UCSD-AML1 (cell line): ENCODE results near the gene S100A7.
"Not testable (repeated sequence)": the region's sequence is repeated elsewhere in the genome, so short reads cannot be mapped to it uniquely, and the experiment has no call there.

Experiments
- DNase-seq: peaks from one replicate; lab custom pipeline; 2025; ENCODE audit not compliant: unreplicated experiment; lab: John Stamatoyannopoulos, UW

Gene S100A7

GRCh38 chr1:153478047-153478691 lies 17.7 kb upstream of the S100A7 start:
- no peak for DNase-seq

DNA sequence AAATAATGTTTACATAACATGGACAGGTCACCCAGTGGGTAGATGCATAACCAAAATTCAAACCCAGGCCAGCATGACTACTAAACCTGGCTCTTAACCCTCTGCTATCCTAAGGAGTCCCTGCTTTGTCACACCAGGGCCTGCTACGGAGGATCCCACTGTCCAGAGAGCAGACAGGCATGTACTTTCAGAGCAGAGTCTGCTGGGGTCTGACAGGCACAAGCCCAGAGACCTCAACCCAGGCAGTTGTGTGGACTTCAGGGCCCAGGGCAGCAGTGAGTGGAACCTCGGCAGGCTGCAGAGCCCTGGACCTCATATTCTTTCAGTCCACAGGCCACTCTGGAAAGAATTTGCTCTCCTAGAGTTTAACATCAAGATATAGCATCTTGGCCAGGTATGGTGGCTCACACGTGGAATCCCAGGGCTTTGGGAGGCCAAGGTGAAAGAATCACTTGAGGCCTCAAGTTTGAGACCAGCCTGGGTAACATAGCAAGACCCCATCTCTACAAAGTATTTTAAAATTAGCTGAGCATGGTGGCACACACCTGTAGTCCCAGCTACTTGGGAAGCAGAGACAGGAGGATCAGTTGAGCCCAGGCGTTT lies 16.1 kb upstream of the S100A7 start:
- DNase-seq = no peak

GRCh38 chr1:153475282-153475681 lies 14.8 kb upstream of the S100A7 start:
- DNase-seq = no peak

DNA sequence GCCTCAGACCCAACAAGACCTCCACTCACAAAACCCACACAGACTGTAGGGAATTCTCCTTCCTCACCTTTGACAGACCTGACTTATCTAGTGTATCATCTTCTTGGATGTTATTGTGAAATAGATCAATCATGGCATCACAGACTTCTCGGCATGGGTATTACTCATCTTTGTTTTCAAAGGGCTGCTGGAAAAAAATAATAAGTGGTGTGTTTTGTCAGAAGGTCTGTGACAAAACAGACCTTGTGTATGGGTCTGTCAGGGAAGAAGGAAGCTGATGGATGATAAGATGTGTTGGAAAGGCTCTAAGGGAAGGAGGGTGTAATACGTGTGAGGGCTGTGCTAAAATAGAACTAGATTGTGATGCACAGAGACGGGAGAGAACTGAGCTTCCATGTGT lies 13.9 kb upstream of the S100A7 start:
- no peak for DNase-seq

- DNase-seq = no peak
Observed at GRCh38 chr1:153470707-153471106, 10.3 kb upstream of the S100A7 start.

GRCh38 chr1:153466908-153467307 lies 6.5 kb upstream of the S100A7 start:
- DNase-seq = no peak

DNA sequence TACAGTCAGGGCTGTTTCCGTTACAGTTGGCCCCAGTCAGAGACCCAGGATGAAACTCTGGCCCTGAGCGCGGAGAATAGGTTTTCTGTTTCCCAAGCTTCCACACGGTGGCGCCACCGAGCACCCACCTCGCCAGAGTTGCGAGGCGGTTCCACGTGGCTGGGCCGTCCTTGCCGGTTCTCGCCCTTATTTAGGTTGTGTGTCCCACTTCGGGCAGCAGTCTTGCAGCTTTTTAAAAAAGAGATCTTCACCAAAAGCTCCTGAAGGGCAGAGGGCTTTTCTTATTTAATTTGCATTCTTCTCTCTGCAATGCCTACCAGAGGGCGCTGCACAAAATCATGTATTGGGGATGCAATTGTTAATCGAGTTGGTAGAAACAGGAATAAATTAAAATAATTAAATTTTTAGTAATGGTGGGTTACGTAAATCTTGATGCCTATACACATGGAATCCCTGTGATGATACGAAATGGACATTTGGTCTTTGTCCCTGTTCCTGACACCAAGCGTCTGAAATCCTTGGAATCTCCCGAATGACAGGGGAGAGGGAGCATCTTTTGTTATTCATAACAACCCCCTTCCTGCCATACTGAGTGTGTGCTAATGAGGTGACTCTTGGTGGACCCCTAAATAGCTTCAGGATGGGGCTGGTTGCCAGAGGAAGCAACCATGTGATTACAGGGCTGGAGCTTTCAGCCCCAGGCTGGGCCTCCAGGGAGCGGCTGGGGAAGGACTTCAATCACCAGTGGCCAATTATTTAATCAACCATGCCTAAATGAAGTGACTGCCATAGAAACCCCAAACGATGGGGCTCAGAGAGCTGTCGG lies 5.6 kb upstream of the S100A7 start:
- peak; percentile 54 for DNase-seq

DNA sequence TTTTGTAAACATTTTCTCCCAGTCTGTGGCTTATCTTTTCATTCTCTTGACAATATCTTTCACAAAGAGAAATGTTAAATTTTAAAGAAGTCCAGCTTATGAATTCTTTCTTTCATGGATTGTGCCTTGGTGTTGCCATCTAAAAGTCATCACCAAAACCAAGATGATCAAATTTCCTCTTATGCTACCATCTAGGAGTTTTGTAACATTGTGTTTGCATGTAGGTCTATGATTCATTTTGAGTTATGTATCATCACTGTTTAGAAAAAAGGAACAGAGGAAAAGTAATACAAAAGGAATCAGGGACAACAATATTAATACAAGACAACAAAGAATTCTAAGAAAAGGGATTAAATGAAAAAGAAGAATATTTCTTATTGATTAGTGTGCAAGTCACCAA lies 2.3 kb upstream of the S100A7 start:
- DNase-seq = not testable (repeated sequence)

- DNase-seq = no peak
Observed at GRCh38 chr1:153459655-153460054, 796 bp downstream of the S100A7 start.

GRCh38 chr1:153456396-153456795 lies 4.1 kb downstream of the S100A7 start:
- no peak for DNase-seq

DNA sequence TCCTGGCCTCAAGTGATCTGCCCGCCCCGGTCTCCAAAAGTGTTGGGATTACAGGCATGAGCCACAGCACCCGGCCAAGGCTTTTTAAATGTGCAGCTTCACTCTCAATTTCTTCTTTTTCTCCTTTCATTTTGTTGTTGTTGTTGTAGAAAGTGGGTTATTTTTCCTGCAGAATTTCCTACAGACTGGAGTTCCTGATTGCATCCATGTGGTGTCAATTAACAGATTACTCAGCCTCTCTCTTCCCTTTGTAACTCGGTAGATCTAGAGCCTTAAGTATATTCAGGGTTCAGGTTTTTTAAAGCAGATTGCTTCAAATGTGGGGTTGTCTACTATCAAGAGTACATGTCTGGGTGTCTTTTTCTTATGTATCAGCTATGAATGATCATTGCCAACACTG lies 11.6 kb downstream of the S100A7 start:
- not testable (repeated sequence) for DNase-seq

GRCh38 chr1:153447498-153448170 lies 12.8 kb downstream of the S100A7 start:
- DNase-seq = no peak

DNA sequence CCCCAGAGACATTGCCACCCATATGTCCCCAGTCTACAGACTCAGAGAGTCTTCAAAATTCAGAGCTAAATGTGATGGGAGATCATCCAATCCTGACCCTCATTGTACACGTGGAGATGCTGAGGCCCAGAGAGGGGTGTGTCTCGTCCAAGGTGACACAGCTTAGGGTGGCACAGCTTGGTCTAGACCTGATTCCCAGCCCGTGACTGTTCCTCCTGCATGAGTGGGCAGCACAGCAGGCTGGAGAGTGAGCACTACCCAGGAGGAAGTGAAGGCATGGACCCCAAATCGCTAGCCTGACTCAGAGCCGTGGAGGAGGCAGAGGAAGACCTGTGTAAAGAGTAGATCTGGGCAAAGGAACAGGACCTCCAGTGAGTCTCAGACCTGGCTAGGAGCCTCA lies 16.4 kb downstream of the S100A7 start:
- no peak for DNase-seq

GRCh38 chr1:153443486-153443885 lies 17.0 kb downstream of the S100A7 start:
- no peak for DNase-seq

DNA sequence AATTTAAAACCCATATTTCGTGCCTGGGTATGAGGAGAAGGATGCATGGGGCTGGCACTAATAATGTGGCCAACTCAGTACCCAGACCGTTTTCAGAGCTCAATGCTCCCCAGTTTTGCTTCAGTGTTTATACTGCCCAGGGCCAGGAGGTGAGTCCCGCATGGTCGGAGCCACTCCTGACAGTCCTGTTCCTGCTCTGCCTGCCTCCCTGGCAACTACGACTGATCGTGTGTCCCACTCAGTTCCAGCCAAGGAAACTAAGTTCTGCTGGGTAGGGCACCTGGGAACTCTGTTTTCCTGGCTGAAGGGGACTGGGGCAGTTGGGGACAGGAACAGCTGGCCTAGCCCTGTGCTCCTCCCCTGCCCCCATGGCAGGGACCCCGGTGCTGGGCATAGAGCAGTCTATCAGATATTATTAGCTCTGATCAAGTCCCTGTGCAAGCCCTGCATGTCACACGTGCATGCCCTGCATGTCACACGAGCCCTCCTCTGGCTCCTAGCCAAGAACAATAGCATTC lies 19.2 kb downstream of the S100A7 start:
- no peak for DNase-seq

DNA sequence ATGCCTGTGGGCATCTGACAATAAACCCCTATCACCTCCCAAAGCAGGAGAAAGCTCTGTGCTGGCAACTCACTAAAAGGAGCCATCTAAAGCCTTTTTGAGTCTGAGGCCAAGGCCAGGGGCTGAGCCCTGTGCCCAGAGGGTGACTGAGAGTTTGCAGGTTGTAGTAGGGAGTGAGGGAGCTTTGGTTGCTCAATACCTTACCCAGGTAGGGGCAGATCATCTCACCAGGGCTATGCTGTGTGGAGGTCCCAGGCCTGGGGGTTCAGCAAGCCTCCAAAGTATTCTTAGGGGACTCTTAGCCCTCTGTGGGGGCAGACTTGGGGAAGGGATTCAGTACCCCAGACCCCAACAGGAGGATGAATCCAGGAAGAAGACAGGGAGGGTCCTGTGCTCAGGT lies 21.2 kb downstream of the S100A7 start:
- DNase-seq = no peak

DNA sequence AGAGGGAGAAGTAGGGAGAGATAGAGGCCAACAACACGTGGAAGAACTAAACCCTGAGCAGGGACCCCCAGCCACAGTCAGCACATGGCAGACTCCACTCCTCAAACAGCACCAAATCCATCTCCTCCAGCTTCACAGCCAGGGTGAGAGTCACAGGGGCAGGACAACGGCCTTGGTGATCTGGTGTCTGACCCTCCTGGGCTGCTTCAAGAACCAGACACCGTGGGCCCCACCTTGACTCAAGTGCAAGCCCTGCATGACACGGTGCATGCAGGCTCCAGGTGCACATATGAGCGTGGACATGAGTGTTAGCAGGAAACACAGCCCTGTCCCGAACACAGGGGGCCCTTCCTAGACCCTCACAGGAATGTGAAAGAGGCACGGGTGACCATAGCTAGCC lies 21.9 kb downstream of the S100A7 start:
- no peak for DNase-seq

GRCh38 chr1:153437236-153437635 lies 23.2 kb downstream of the S100A7 start:
- no peak for DNase-seq

DNA sequence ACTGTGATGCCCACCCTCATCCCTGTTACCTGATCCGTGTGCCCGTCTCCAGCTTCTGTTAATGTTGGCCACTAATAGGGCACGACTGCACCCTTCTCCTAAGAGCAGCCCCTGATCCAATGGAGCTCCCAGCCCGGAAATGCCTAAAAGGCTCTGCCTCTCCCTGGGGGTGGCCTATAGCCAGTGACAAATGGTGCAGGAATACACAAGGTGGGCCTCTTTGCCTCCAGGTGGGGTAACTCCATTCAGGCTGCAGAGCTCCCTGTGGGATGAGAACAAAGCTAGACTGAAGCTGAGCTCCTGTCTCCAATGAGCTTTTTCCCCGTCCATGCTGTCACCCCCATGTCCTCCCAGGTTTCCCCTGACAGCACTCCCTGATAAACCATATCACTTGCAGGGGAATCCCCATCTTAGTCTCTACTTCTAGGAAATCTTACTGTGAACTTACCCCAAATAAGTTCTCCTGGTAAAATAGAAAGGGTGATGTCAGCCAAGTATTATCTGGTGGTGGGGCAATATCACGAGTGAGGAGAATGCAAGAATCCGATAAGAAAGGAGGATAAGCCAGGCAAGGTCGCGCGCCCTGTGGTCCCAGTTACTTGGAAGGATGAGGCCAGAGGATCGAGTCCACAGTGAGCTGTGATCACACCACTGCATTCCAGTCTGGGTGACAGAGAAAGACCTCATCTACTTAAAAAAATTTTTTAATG lies 25.6 kb downstream of the S100A7 start:
- DNase-seq = no peak

GRCh38 chr1:153432874-153433681 lies 27.4 kb downstream of the S100A7 start:
- DNase-seq = no peak
